MM.1S (cell line): ENCODE data around the gene ATE1.

ENCODE experiments used
- CTCF ChIP-seq: fragments of 300-600 bp; sonication (generic); IDR thresholded peaks from 2 replicates; pipeline ENCODE4 v1.5.1; 2016; ENCODE audit warnings: antibody characterized with exemption, low read length, mixed read lengths
- EZH2 ChIP-seq: fragments of 300-600 bp; sonication (generic); optimal IDR thresholded peaks from 2 replicates; pipeline ENCODE3; 2017; ENCODE audit warnings: low read depth, mild to moderate bottlenecking, antibody characterized with exemption, low read length, mixed read lengths
- EZH2phosphoT487 ChIP-seq: fragments of 300-600 bp; sonication (generic); IDR thresholded peaks from 2 replicates; pipeline ENCODE4 v1.6.1; 2018; ENCODE audit warnings: antibody characterized with exemption, low read length

GRCh38 chr10:121702351-121703320 is 225.2 kb downstream of the ATE1 start:
- TF ChIP-seq CTCF = no peak
- TF ChIP-seq EZH2phosphoT487 = no peak
- no peak for TF ChIP-seq EZH2
